ENCODE measurements around the gene SEL1L3.

DNA sequence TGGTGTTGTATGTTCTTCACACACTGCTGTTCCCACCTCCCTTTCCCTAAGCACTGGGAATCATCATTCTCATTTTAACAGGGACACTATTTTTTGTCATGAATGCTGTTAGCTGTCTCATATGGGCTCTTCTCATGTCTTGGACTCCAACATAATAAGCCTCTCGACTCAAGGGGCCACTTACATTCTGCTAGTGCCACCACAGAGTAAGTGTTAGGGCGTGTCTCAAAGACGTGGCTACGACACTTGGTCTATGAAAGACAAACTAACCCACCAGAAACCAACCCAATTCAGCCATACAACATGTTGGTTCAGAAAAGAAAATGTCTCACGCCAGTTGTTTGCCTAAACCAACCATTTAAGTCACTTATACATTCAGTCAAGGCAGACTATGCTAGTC is 32.2 kb downstream of the SEL1L3 start:
- TF ChIP-seq, protein P1, sequence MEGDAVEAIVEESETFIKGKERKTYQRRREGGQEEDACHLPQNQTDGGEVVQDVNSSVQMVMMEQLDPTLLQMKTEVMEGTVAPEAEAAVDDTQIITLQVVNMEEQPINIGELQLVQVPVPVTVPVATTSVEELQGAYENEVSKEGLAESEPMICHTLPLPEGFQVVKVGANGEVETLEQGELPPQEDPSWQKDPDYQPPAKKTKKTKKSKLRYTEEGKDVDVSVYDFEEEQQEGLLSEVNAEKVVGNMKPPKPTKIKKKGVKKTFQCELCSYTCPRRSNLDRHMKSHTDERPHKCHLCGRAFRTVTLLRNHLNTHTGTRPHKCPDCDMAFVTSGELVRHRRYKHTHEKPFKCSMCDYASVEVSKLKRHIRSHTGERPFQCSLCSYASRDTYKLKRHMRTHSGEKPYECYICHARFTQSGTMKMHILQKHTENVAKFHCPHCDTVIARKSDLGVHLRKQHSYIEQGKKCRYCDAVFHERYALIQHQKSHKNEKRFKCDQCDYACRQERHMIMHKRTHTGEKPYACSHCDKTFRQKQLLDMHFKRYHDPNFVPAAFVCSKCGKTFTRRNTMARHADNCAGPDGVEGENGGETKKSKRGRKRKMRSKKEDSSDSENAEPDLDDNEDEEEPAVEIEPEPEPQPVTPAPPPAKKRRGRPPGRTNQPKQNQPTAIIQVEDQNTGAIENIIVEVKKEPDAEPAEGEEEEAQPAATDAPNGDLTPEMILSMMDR (IDR thresholded peaks at IDR 0.05; ENCODE audit: borderline replicate concordance, extremely low read depth, low read length, poor library complexity, severe bottlenecking), result no peak
- no peak for TF ChIP-seq EZH2 (IDR thresholded peaks at IDR 0.05; ENCODE audit: borderline replicate concordance, low read depth, low read length, severe bottlenecking)
